DOHH2 (cell line): Measurements from ENCODE around the gene VMA21.

Experiments
- EZH2phosphoT487 ChIP-seq: fragments of 200-600 bp; sonication (generic); IDR thresholded peaks from 2 replicates; pipeline ENCODE4 v1.6.1; 2017; ENCODE audit warnings: borderline replicate concordance, mild to moderate bottlenecking, antibody characterized with exemption, low read length, moderate library complexity, mixed read lengths
- TF ChIP-seq, protein P1 (sequence below): fragments of 200-600 bp; sonication (generic); IDR thresholded peaks from one replicate; pipeline ENCODE4 v1.5.1; 2014; ENCODE audit warnings: antibody characterized with exemption, mild to moderate bottlenecking, low read depth, low read length; ENCODE audit not compliant: poor library complexity, severe bottlenecking

DNA sequence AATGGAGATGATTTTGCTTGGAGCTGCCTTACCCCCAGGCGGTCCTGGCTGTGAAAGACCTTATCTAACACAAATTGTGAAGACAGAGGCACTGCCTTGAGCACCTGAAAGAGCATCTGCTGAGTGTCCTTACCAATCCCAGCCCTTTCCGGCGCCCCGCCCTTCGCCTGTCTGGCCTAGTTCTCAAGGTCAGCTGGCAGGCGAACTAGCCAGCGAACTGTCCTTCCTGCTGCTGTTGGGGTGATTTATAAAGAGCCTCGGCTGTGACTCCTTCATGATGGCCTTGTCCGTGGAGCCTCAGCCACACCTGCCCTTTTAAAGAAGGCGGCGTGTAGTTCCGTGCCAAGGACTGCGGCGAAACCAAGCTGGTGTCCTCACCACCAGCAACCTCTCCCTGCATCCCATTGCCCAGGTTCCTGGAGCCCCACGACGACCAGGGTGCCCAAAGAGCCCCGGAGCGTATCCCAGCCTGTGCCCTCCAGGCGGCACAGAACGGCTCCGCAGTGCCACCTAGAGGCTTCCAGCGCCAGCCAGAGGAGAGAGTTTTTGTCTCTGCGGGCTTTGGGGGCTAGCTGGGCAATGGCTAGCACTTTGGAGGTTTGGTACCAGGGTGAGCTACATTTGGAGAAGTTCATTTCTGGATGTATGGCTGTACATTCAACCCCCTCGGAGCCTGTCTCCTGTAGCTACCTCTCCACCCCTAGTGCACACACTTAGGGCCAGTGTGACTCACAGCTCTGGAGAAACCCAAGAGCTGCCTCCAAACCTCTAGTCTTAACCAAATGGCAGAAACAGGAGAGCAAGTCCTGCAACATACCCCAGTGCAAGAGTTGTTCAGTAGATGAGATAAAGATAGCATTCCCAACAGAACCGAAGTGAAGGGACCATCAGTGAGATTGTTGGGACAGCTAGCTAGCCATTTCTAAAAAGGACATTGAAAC, 36.8 kb upstream of the VMA21 start:
- TF ChIP-seq, protein P1, sequence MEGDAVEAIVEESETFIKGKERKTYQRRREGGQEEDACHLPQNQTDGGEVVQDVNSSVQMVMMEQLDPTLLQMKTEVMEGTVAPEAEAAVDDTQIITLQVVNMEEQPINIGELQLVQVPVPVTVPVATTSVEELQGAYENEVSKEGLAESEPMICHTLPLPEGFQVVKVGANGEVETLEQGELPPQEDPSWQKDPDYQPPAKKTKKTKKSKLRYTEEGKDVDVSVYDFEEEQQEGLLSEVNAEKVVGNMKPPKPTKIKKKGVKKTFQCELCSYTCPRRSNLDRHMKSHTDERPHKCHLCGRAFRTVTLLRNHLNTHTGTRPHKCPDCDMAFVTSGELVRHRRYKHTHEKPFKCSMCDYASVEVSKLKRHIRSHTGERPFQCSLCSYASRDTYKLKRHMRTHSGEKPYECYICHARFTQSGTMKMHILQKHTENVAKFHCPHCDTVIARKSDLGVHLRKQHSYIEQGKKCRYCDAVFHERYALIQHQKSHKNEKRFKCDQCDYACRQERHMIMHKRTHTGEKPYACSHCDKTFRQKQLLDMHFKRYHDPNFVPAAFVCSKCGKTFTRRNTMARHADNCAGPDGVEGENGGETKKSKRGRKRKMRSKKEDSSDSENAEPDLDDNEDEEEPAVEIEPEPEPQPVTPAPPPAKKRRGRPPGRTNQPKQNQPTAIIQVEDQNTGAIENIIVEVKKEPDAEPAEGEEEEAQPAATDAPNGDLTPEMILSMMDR: peak; percentile 58
- no peak for TF ChIP-seq EZH2phosphoT487
